ENCODE results near the gene CYP11A1. TPM values are rescaled to one million over a fixed set of nuclear protein-coding genes. Genes with fewer than 3 reads are reported as not detected.
A peak's percentile ranks its signal among the peaks of the same experiment; 100 is the strongest.

The CYP11A1 gene
- total RNA-seq, 4 donors from 2014 or later = 0.67 to 3.7 (median 2.7) TPM

DNA sequence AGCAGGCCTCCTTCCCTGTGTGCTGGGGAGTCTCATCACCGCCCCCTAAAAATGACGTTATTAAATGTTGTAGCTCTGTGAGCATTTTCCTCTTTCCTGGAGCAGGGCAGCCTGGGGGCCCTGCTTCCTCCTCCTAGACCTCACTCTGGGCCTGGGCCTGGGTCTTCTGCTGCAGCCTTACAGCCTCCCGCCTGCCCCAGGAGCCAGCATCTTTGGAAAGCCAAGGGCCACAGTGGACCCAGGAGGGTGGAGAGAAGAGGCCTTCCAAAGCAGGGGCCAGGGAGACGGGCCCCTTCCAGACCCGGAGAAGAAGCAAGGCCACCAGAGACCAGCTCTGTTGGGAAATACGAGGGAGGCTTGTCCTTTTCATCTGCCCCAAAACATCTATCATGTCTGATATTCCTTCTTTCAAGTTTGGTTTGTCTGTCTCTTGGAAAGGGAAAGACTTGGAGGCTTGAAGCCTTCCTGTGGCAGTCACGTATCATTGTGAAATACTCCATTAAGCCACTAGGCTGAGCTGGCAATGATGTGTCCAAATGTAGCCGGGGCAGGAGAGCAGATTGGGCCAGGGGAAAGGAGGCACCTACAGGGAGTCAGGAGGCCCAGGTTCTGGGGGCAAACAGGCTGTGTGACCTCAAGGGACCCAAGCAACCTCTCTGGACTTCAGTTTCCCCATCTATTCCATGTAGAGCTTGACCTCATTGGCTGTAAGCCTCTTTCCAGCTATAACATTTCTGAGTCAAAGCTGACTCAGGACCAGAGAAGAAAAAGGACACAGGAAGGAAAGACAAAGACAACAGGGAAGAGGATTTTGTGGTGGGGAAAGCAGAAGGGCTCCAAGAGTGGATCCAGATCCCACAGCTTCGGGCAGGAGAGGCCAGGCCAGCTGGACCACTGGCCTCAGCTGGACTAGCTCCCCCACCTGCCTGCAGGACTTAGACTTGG lies 31.1 kb downstream of the CYP11A1 start:
- H3K4me3 ChIP-seq = no peak overlapping the region
- no peak overlapping the region for H3K27ac ChIP-seq
- no peaks in the 10 kb centered on the region for H3K4me1 ChIP-seq
- no peaks in the 10 kb centered on the region for H3K36me3 ChIP-seq
- H3K9me3 ChIP-seq = no peaks in the 10 kb centered on the region
- peaks cover 3% of the 10 kb centered on the region for H3K27me3 ChIP-seq
- TF ChIP-seq, protein P1, sequence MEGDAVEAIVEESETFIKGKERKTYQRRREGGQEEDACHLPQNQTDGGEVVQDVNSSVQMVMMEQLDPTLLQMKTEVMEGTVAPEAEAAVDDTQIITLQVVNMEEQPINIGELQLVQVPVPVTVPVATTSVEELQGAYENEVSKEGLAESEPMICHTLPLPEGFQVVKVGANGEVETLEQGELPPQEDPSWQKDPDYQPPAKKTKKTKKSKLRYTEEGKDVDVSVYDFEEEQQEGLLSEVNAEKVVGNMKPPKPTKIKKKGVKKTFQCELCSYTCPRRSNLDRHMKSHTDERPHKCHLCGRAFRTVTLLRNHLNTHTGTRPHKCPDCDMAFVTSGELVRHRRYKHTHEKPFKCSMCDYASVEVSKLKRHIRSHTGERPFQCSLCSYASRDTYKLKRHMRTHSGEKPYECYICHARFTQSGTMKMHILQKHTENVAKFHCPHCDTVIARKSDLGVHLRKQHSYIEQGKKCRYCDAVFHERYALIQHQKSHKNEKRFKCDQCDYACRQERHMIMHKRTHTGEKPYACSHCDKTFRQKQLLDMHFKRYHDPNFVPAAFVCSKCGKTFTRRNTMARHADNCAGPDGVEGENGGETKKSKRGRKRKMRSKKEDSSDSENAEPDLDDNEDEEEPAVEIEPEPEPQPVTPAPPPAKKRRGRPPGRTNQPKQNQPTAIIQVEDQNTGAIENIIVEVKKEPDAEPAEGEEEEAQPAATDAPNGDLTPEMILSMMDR (IDR thresholded peaks at IDR 0.05) = no peak
- TF ChIP-seq POLR2AphosphoS5 (IDR thresholded peaks at IDR 0.05) (no peak), POLR2A (IDR thresholded peaks at IDR 0.05) (no peak), EP300 (IDR thresholded peaks at IDR 0.05) (no peak)
- 93 to 95% methylated on average over 2 to 4 of the region's 9 CpGs for WGBS, 2 donors (ENCODE audit: low coverage in 1 of 2)
- ATAC-seq = peak; percentile 23

DNA sequence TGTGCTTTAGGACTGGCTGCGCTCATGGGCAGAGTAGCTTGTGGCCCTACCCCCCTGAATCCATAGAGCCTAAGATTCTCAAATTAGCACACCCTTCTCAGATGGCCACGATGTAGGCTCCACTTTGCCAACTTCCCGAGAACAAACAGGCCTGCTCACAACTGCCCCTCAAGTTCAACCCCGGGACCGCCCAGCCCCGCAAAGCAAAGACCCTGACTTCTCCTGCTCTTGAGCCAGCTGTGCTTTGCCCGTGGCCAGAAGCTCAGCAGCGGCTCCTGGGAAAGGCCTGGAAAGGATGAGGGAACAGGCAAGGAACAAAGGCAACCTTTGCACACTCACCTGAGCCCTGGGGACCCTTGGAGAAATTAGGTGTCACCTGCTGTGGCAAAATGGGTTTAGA lies 32.0 kb downstream of the CYP11A1 start:
- ATAC-seq = no peak
- no peak overlapping the region for H3K27ac ChIP-seq
- 80% methylated on average over 1 of the region's 8 CpGs; no CpG with 5 or more reads in 1 of the 2 donors for WGBS, 2 donors (ENCODE audit: low coverage in 1 of 2)
- peaks cover 3% of the 10 kb centered on the region for H3K27me3 ChIP-seq
- H3K36me3 ChIP-seq = no peaks in the 10 kb centered on the region
- H3K4me1 ChIP-seq = no peaks in the 10 kb centered on the region
- TF ChIP-seq EP300 (IDR thresholded peaks at IDR 0.05) = no peak
- no peak for TF ChIP-seq POLR2AphosphoS5 (IDR thresholded peaks at IDR 0.05)
- TF ChIP-seq, protein P1 (IDR thresholded peaks at IDR 0.05) = no peak
- TF ChIP-seq POLR2A (IDR thresholded peaks at IDR 0.05) = no peak
- no peaks in the 10 kb centered on the region for H3K9me3 ChIP-seq
- no peak overlapping the region for H3K4me3 ChIP-seq

DNA sequence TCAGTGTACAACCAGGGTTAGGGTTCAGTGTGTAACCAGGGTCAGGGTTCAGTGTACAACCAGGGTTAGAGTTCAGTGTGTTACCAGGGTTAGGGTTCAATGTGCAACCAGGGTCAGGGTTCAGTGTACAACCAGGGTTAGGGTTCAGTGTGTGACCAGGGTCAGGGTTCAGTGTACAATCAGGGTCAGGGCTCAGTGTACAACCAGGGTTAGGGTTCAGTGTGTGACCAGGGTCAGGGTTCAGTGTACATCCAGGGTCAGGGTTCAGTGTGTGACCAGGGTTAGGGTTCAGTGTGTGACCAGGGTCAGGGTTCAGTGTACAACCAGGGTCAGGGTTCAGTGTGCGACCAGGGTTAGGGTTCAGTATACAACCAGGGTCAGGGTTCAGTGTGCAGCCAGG lies 33.3 kb downstream of the CYP11A1 start:
- Histone ChIP-seq H3K36me3 (no peaks in the 10 kb centered on the region), H3K4me3 (no peak overlapping the region), H3K27me3 (peaks cover under 1% of the 10 kb centered on the region), H3K27ac (no peak overlapping the region), H3K9me3 (no peaks in the 10 kb centered on the region), H3K4me1 (no peaks in the 10 kb centered on the region)
- no peak for ATAC-seq
- TF ChIP-seq EP300 (IDR thresholded peaks at IDR 0.05) = no peak
- no peak for TF ChIP-seq POLR2A (IDR thresholded peaks at IDR 0.05)
- TF ChIP-seq, protein P1 (IDR thresholded peaks at IDR 0.05) = no peak
- TF ChIP-seq POLR2AphosphoS5 (IDR thresholded peaks at IDR 0.05) = no peak
- WGBS, 2 donors (ENCODE audit: low coverage in 1 of 2) = 80% methylated on average over 1 of the region's 1 CpG

DNA sequence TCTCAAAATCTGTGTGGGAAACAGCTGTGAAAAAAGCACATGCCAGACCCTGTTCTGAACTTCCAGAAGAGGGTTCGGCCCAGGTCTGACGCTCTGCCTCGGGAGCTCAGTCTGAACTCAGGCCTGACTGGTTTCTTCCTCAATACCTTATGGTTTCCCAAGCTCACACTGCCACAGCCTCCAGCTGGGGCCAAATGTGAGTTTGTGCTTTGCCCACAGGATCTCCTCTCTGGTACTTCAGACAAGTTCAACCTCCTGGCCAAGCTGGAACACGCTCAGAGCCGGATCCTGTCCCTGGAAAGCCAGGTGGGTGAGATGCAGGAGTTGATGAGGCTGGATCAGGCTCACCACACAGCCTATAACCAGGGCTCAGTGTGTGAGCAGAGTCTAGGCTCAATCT lies 33.8 kb downstream of the CYP11A1 start:
- no peaks in the 10 kb centered on the region for H3K9me3 ChIP-seq
- WGBS, 2 donors (ENCODE audit: low coverage in 1 of 2) = 83 to 89% methylated on average over 1 to 3 of the region's 5 CpGs
- TF ChIP-seq, protein P1 (IDR thresholded peaks at IDR 0.05) = no peak
- TF ChIP-seq POLR2A (IDR thresholded peaks at IDR 0.05) (no peak), EP300 (IDR thresholded peaks at IDR 0.05) (no peak), POLR2AphosphoS5 (IDR thresholded peaks at IDR 0.05) (no peak)
- H3K4me3 ChIP-seq = no peak overlapping the region
- H3K4me1 ChIP-seq = no peaks in the 10 kb centered on the region
- H3K27me3 ChIP-seq = no peaks in the 10 kb centered on the region
- H3K36me3 ChIP-seq = no peaks in the 10 kb centered on the region
- ATAC-seq = no peak
- no peak overlapping the region for H3K27ac ChIP-seq

DNA sequence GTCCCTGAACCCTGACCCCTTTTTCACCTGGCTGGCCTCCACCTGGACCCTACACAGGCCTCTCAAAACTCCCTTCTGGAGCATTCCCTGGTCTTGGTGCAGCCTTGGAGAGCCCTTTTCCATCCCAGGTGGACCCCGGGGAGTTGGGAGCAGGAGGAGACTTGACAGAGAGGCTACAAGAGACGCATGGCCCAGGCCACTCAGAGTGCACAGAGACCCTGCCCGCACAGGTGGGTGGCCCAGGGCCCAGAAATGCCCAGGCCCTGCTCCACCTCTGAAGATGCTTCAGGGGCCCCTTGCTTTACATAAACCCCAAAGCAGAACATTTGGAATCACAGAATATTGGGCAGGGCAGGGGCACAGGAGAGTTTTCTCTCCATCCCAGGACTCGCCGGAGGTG lies 34.4 kb downstream of the CYP11A1 start:
- H3K4me3 ChIP-seq = no peak overlapping the region
- no peaks in the 10 kb centered on the region for H3K9me3 ChIP-seq
- no peaks in the 10 kb centered on the region for H3K4me1 ChIP-seq
- H3K36me3 ChIP-seq = no peaks in the 10 kb centered on the region
- WGBS, 2 donors (ENCODE audit: low coverage in 1 of 2) = 93% methylated on average over 2 of the region's 5 CpGs; no CpG with 5 or more reads in 1 of the 2 donors
- H3K27me3 ChIP-seq = no peaks in the 10 kb centered on the region
- no peak overlapping the region for H3K27ac ChIP-seq
- no peak for TF ChIP-seq POLR2A (IDR thresholded peaks at IDR 0.05)
- TF ChIP-seq EP300 (IDR thresholded peaks at IDR 0.05) = no peak
- TF ChIP-seq, protein P1 (IDR thresholded peaks at IDR 0.05) = no peak
- no peak for TF ChIP-seq POLR2AphosphoS5 (IDR thresholded peaks at IDR 0.05)
- ATAC-seq = no peak

All from gastroesophageal sphincter (tissue), 4 donors.